Ascending aorta (tissue), 2 donors: Measurements from ENCODE around the gene DHPS. TPM values are rescaled to one million over a fixed set of nuclear protein-coding genes. Genes with fewer than 3 reads are reported as not detected.
"Not testable (repeated sequence)": the region's sequence is repeated elsewhere in the genome, so short reads cannot be mapped to it uniquely, and the experiment has no call there.

Source experiments
- DNase-seq, 2 donors: peaks; one replicate each; pipeline ENCODE4 v3.0.0-alpha.2; 2019; ENCODE audit warnings: low spot score in 2 of 2
- H3K27ac ChIP-seq, 2 donors: fragments of 200-600 bp; sonication (generic); one replicate each; pipeline ENCODE4 v1.5.1; 2016 to 2017; ENCODE audit warnings: mild to moderate bottlenecking in 1 of 2
- H3K27me3 ChIP-seq: fragments of 200-600 bp; sonication (generic); one replicate; pipeline ENCODE4 v1.5.1; 2017
- H3K36me3 ChIP-seq, 2 donors: fragments of 200-600 bp; sonication (generic); one replicate each; pipeline ENCODE4 v1.5.1; 2016
- H3K4me1 ChIP-seq, 2 donors: fragments of 200-600 bp; sonication (generic); one replicate each; pipeline ENCODE4 v1.5.1; 2016 to 2017; ENCODE audit warnings: mild to moderate bottlenecking in 1 of 2
- H3K4me3 ChIP-seq, 2 donors: fragments of 200-600 bp; sonication (generic); one replicate each; pipeline ENCODE4 v1.5.1; 2016 to 2017; ENCODE audit warnings: mild to moderate bottlenecking in 1 of 2
- H3K9me3 ChIP-seq, 2 donors: fragments of 200-600 bp; sonication (generic); one replicate each; pipeline ENCODE4 v1.5.1; 2016
- intact Hi-C: fragments of 100-400 bp; cut with DNase I; formaldehyde crosslinking; loops from one replicate; pipeline ENCODE4 v1.15.1; 2023
- total RNA-seq: library from RNA; depleted of rRNA; stranded (reverse); fragments of >200 nt; gene quantifications from one replicate; pipeline ENCODE4 v1.1.0, GENCODE V29; 2016
- TF ChIP-seq, protein P1 (sequence below), 3 experiments: fragments of 200-600 bp in 2 of 3; fragments of 450-650 bp in 1 of 3; sonication (generic) in 2 of 3; IDR thresholded peaks; one replicate each; pipeline ENCODE4 v1.5.1; 2016 to 2019; ENCODE audit warnings: antibody characterized with exemption in 3 of 3, mild to moderate bottlenecking in 1 of 3, moderate library complexity in 1 of 3

DHPS gene
- total RNA-seq, 1 donor from 2014 or later = 160 TPM

DNA sequence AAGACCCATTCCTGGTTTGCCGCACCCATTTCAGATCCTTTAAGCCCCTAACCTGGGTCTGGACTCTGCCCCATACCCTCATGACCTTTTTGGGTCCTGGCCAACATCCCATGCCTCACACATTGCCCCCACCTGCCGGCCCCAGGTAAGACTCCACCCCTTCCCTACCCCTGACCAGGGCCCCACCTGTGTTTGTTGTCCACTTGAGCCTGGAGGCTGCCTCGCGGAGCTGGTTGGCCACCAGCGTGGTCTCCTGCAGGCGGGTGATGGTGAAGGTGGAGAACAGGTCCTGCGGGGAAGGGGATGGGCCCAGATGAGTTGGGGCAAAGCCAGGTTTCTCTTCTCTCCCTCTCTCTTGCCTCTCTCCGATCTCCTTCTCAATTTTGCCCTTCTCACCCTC, 34.6 kb downstream of the DHPS start:
- no peak overlapping the region for H3K27ac ChIP-seq
- no peak for DNase-seq
- peaks cover 0 to 11% of the 10 kb centered on the region in 2 donors for H3K36me3 ChIP-seq
- H3K4me1 ChIP-seq = peaks cover 6 to 13% of the 10 kb centered on the region in 2 donors
- TF ChIP-seq, protein P1, sequence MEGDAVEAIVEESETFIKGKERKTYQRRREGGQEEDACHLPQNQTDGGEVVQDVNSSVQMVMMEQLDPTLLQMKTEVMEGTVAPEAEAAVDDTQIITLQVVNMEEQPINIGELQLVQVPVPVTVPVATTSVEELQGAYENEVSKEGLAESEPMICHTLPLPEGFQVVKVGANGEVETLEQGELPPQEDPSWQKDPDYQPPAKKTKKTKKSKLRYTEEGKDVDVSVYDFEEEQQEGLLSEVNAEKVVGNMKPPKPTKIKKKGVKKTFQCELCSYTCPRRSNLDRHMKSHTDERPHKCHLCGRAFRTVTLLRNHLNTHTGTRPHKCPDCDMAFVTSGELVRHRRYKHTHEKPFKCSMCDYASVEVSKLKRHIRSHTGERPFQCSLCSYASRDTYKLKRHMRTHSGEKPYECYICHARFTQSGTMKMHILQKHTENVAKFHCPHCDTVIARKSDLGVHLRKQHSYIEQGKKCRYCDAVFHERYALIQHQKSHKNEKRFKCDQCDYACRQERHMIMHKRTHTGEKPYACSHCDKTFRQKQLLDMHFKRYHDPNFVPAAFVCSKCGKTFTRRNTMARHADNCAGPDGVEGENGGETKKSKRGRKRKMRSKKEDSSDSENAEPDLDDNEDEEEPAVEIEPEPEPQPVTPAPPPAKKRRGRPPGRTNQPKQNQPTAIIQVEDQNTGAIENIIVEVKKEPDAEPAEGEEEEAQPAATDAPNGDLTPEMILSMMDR (IDR thresholded peaks at IDR 0.05) = no peak
- no peaks in the 10 kb centered on the region for H3K27me3 ChIP-seq
- no peak overlapping the region for H3K4me3 ChIP-seq
- no peaks in the 10 kb centered on the region for H3K9me3 ChIP-seq
- intact Hi-C loops = no loop called here

DNA sequence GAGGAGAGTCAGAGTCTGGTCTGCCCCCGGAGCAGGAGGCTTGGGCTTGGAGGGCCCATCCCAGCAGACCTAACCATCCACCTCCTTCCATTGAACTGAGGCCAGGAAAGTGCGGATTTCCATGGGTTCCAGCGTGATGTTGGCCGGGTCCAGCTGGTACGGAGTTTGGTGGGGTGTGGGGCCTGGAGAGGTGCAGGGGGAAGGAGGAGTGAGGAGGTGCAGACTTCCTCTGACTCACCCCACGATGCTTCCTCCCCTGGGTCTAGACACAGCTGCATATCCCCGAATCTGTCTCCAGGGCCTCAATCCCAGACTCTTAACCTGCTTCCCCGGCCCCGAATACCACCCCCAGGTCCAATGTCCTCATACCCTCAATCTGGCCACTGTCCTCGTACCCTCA, 35.1 kb downstream of the DHPS start:
- intact Hi-C loops = no loop called here
- DNase-seq = no peak
- H3K4me3 ChIP-seq = no peak overlapping the region

DNA sequence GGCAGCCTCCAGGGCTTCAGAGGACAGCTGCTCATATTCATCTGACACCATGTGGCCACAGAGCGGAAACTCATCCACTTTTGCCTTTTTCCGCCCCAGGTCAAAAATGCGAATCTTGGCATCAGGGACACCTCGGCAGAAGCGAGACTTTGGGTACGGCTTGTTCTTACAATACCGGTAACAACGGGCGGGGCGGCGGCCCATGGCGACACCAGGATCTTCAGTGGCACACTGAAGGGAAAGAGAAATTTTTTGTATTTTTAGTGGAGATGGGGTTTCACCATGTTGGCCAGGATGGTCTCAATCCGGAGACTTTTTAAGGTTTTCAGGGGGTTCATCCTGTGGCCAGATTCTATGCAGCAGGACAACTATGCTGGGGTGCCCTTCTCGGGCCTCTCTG, 38.0 kb downstream of the DHPS start:
- H3K27ac ChIP-seq, H3K4me3 ChIP-seq, H3K36me3 ChIP-seq, DNase-seq, H3K27me3 ChIP-seq, intact Hi-C loops, H3K9me3 ChIP-seq: not testable (repeated sequence)
- peaks cover 6 to 20% of the 10 kb centered on the region in 2 donors for H3K4me1 ChIP-seq

More for the DNA sequence above, 35.1 kb downstream of the DHPS start:
- no peaks in the 10 kb centered on the region for H3K27me3 ChIP-seq
- peaks cover 0 to 6% of the 10 kb centered on the region in 2 donors for H3K36me3 ChIP-seq
- H3K4me1 ChIP-seq = peaks cover 6 to 13% of the 10 kb centered on the region in 2 donors
- H3K9me3 ChIP-seq = no peaks in the 10 kb centered on the region
- TF ChIP-seq, protein P1 (IDR thresholded peaks at IDR 0.05) = no peak
- no peak overlapping the region for H3K27ac ChIP-seq

DNA sequence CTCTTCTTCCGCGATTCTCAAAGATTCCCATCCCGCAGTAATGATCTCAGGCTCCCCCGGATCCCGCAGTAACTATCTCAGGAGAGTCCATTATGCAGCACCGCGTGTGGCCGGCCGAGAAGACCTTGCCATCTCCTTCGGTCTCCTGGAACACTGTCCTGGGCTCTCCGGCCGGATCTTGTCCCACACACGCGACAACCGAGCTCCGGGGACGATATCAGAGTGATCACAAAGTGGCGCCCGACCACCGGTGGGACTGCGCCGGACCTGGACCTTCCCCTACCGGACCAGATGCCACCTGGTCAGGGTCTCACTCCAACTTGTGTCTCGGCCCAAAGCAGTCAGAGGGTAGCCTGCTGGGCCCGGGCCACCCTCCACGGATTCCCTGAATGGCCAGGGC, 39.2 kb downstream of the DHPS start:
- Histone ChIP-seq H3K27ac (no peak overlapping the region), H3K36me3 (no peaks in the 10 kb centered on the region), H3K27me3 (no peaks in the 10 kb centered on the region), H3K9me3 (no peaks in the 10 kb centered on the region), H3K4me1 (peaks cover 0 to 7% of the 10 kb centered on the region in 2 donors), H3K4me3 (no peak overlapping the region)
- DNase-seq = no peak
- TF ChIP-seq, protein P1 (IDR thresholded peaks at IDR 0.05) = no peak
- intact Hi-C loops = no loop called here

DNA sequence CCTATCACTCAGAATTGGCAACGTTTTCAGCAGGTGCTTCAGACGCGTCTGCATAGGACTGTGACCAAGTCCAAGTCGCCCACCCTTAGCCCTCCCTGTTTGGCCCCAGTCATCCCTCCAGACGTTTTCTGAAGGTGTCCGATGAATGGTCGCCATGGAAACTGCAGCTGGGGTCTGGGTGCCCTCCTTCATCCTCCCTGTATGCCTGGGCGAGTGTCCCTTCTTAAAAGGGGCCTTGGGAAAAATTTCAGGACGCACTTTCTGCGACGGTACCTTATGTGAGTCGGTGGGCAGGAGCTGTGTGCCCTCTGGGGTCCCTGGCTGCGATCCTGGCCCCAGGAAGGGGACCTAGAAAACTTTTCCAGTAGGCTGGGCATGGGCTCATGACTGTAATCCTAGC, 40.2 kb downstream of the DHPS start:
- peaks cover 0 to 7% of the 10 kb centered on the region in 2 donors for H3K4me1 ChIP-seq
- H3K27me3 ChIP-seq = no peaks in the 10 kb centered on the region
- H3K4me3 ChIP-seq = no peak overlapping the region
- TF ChIP-seq, protein P1 (IDR thresholded peaks at IDR 0.05) = no peak
- no peak overlapping the region for H3K27ac ChIP-seq
- no peaks in the 10 kb centered on the region for H3K36me3 ChIP-seq
- no peaks in the 10 kb centered on the region for H3K9me3 ChIP-seq
- intact Hi-C loops = no loop called here
- no peak for DNase-seq

DNA sequence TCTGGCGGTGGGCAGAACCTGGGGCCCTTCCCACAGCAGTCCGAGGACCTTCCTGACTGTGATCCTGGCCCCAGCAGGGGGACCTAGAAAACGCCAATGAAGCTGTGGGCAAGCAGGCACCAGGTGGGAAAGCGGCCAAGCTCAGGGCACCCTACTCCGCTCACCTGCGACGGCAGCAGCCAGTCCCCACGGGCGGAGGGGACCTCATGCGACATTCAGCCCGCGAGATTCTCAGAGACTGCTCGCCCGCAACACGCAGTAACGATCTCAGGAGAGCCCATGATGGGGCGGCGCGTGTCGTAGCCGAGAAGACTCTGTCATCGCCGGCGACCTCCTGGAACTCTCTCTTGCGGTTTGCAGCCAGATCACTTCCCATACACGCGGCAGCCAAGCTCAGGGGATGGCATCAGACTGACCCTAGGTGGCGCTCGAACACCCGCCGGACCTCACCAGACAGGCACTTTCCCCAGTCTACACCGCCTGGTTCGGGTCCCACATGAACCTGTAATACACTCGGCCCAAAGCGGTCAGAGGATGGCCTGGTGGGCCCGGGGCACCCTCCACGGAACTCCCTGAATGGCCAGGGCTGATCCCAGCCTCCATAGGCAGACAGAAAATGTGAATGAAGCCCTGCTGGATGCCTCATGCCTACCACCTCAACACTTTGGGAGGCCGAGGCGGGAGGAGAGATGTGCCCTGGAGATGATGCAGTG, 41.6 kb downstream of the DHPS start:
- no peaks in the 10 kb centered on the region for H3K9me3 ChIP-seq
- intact Hi-C loops = no loop called here
- no peak overlapping the region for H3K27ac ChIP-seq
- H3K4me1 ChIP-seq = peaks cover 0 to 7% of the 10 kb centered on the region in 2 donors
- no peaks in the 10 kb centered on the region for H3K36me3 ChIP-seq
- no peaks in the 10 kb centered on the region for H3K27me3 ChIP-seq
- DNase-seq = peak; percentile 56 to 91
- TF ChIP-seq, protein P1 (IDR thresholded peaks at IDR 0.05) = peak; percentile 40 to 87 (median 68)
- peak overlapping the region; percentile 10 to 52 for H3K4me3 ChIP-seq
